Cardiac fibroblast (primary cell): Measurements from ENCODE around the gene LBP.

ENCODE experiments used
- DNase-seq, 2 donors: peaks; one replicate each; pipeline versions ENCODE4 v3.0.0 to v3.0.0-alpha.2; 2010; ENCODE audit warnings: low read depth in 2 of 2
- H3K4me3 ChIP-seq, 2 donors: replicated peaks in 1 of 2; 1 replicate in 1 of 2; 2 replicates in 1 of 2; pipeline ENCODE4 v1.5.1; 2011; ENCODE audit warnings: low read depth in 2 of 2, low read length in 2 of 2, mild to moderate bottlenecking in 2 of 2, moderate library complexity in 1 of 2
- CTCF ChIP-seq: IDR thresholded peaks from one replicate; pipeline ENCODE4 v1.5.1; 2011; ENCODE audit warnings: low read depth, mild to moderate bottlenecking, low read length, inconsistent platforms

The LBP gene

GRCh38 chr20:38302786-38303185, 43.5 kb upstream of the LBP start:
- DNase-seq: no peak
- H3K4me3 ChIP-seq: no peak overlapping the region
- no peak for TF ChIP-seq CTCF

GRCh38 chr20:38303908-38304379, 42.3 kb upstream of the LBP start, which contains the start of gene BPI:
Gene BPI (plus strand): TSS chr20:38304156. CDS start chr20:38304224, 68 bp downstream.
- no peak for TF ChIP-seq CTCF
- H3K4me3 ChIP-seq: no peak within 1 kb of the TSS
- DNase-seq: no peak

GRCh38 chr20:38304845-38305447, 41.3 kb upstream of the LBP start:
- DNase-seq: peak; percentile 47 to 54
- no peak overlapping the region for H3K4me3 ChIP-seq

GRCh38 chr20:38305541-38305940, 40.7 kb upstream of the LBP start:
- no peak for DNase-seq
- H3K4me3 ChIP-seq: no peak overlapping the region
- no peak for TF ChIP-seq CTCF

More at GRCh38 chr20:38304845-38305447, 41.3 kb upstream of the LBP start:
- peak; percentile 75 for TF ChIP-seq CTCF

GRCh38 chr20:38306379-38306778, 39.9 kb upstream of the LBP start:
- TF ChIP-seq CTCF: no peak
- no peak overlapping the region for H3K4me3 ChIP-seq
- no peak for DNase-seq

- DNase-seq: peak; percentile 25 to 64
- H3K4me3 ChIP-seq: no peak overlapping the region
- no peak for TF ChIP-seq CTCF
Observed at GRCh38 chr20:38307371-38308046, 38.8 kb upstream of the LBP start.

- H3K4me3 ChIP-seq: no peak overlapping the region
- TF ChIP-seq CTCF: no peak
- no peak for DNase-seq
Observed at GRCh38 chr20:38308047-38308438, 38.2 kb upstream of the LBP start.
